VCaP (cell line): ENCODE data around the gene CORO2B.

Experiments
- H3K27ac ChIP-seq: fragments of 450-650 bp; 2 replicates; pipeline ENCODE4 v1.5.1; 2017
- CTCF ChIP-seq: fragments of 450-650 bp; conservative IDR thresholded peaks from 2 replicates; pipeline ENCODE4 v1.5.1; 2017; ENCODE audit warnings: mild to moderate bottlenecking, moderate library complexity

CORO2B gene

GRCh38 chr15:68618908-68619698, 40.3 kb downstream of the CORO2B start:
- TF ChIP-seq CTCF: no peak
- no peak overlapping the region for H3K27ac ChIP-seq

GRCh38 chr15:68620721-68621527, 42.1 kb downstream of the CORO2B start:
- TF ChIP-seq CTCF: no peak

DNA sequence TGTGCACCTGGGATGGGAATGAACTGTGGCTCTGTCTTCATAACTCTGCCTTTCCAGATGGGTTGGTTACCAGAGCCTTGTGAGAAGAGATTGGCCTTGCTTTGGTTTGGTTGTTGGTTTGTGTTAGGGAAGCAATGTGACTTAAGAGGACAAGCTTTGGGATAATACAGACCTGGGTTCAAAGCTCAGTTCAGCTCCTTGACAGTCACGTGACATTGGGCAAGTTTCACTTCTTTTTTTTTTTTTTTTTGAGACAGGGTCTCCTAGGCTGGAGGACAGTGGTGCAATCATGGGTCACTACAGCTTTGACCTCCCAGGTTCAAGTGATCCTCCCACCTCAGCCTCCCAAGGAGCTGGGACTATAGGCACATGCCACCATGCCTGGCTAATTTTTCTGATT, 42.7 kb downstream of the CORO2B start:
- no peak overlapping the region for H3K27ac ChIP-seq
- no peak for TF ChIP-seq CTCF

More at GRCh38 chr15:68620721-68621527, 42.1 kb downstream of the CORO2B start:
- H3K27ac ChIP-seq: no peak overlapping the region

GRCh38 chr15:68623301-68623892, 44.6 kb downstream of the CORO2B start:
- no peak overlapping the region for H3K27ac ChIP-seq
- no peak for TF ChIP-seq CTCF

- H3K27ac ChIP-seq: no peak overlapping the region
- TF ChIP-seq CTCF: no peak
Measured at GRCh38 chr15:68625853-68626252, 47.1 kb downstream of the CORO2B start.

- no peak for TF ChIP-seq CTCF
- H3K27ac ChIP-seq: no peak overlapping the region
Measured at GRCh38 chr15:68626283-68626682, 47.5 kb downstream of the CORO2B start.

DNA sequence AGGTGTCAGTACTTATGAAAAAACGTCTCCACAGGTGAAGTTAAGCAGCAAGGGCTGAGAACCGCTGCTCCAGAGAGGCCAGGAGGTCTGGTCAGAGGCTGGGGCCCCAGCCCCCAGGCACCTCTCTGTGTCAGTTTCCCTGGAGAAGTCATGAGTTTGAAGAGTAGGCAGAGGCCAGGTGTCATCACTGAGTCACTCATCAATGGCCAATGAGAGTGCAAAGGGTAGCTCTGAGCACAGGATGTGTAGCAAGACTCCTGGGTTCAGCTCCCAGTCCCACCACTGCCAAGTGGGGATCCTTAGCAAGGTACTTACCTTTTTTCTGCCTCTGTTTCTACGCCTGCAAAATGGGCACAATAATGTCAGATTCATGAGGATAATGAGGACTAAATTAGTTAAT, 47.9 kb downstream of the CORO2B start:
- no peak overlapping the region for H3K27ac ChIP-seq
- no peak for TF ChIP-seq CTCF
